Measurements from ENCODE around the gene ERAS.

- no peak for TF ChIP-seq TCF12 (IDR thresholded peaks at IDR 0.05)
- no peak for TF ChIP-seq TCF12 (CRISPR knock-in tag; IDR thresholded peaks at IDR 0.05)
- no peak for TF ChIP-seq CBX2 (IDR thresholded peaks at IDR 0.05; ENCODE audit: low read depth, low read length)
- no peak for TF ChIP-seq CBX2 (CRISPR knock-in tag; IDR thresholded peaks at IDR 0.05; ENCODE audit: low read depth)
- TF ChIP-seq POLR2AphosphoS5 (IDR thresholded peaks at IDR 0.05; ENCODE audit: low read depth, low read length), result no peak
- TF ChIP-seq THAP11 (CRISPR knock-in tag; IDR thresholded peaks at IDR 0.05), result no peak
- no peak for TF ChIP-seq NR2F1 (CRISPR knock-in tag; IDR thresholded peaks at IDR 0.05)
Observed at GRCh38 chrX:48839686-48840085, 13.4 kb downstream of the ERAS start.

Measured in HepG2 (cell line).